Transverse colon (tissue), 4 donors: Measurements from ENCODE around the gene EVC. TPM values are rescaled to one million over a fixed set of nuclear protein-coding genes. Genes with fewer than 3 reads are reported as not detected.

Experiments
- DNase-seq: peaks from one replicate; pipeline ENCODE4 v3.0.0-alpha.2; 2019
- H3K27ac ChIP-seq, 4 donors: fragments of 200-600 bp; sonication (generic); 2 replicates each; pipeline ENCODE4 v1.5.1; 2016 to 2018; ENCODE audit warnings: inconsistent platforms in 4 of 4
- H3K27me3 ChIP-seq: fragments of 200-600 bp; sonication (generic); 2 replicates; pipeline ENCODE4 v1.5.1; 2017; ENCODE audit warnings: inconsistent platforms
- H3K36me3 ChIP-seq, 4 donors: fragments of 200-600 bp; sonication (generic); 2 replicates each; pipeline ENCODE4 v1.5.1; 2017 to 2019; ENCODE audit warnings: inconsistent platforms in 4 of 4
- H3K4me1 ChIP-seq, 4 donors: fragments of 200-600 bp; sonication (generic); 2 replicates each; pipeline ENCODE4 v1.5.1; 2017 to 2020; ENCODE audit warnings: inconsistent platforms in 4 of 4
- H3K4me3 ChIP-seq, 4 donors: fragments of 200-600 bp; sonication (generic); 1 replicate in 1 of 4; 2 replicates in 3 of 4; pipeline versions ENCODE4 v1.5.1 to v1.6.1; 2017 to 2019; ENCODE audit warnings: inconsistent platforms in 4 of 4
- H3K9me3 ChIP-seq, 2 donors: fragments of 200-600 bp; sonication (generic); 2 replicates each; pipeline ENCODE4 v1.5.1; 2017 to 2019; ENCODE audit warnings: inconsistent platforms in 2 of 2
- CTCF ChIP-seq, 5 experiments: fragments of 200-600 bp in 3 of 5; fragments of 450-650 bp in 2 of 5; sonication (generic) in 3 of 5; IDR thresholded peaks; 1 replicate in 2 of 5; 2 replicates in 3 of 5; pipeline ENCODE4 v1.5.1; 2016 to 2017; ENCODE audit warnings: antibody characterized with exemption in 5 of 5, inconsistent platforms in 3 of 5, mild to moderate bottlenecking in 2 of 5, moderate library complexity in 1 of 5
- EP300 ChIP-seq: sonication (generic); formaldehyde crosslinking; IDR thresholded peaks from one replicate; pipeline ENCODE4 v1.6.1; 2017; ENCODE audit warnings: antibody characterized with exemption, low read depth
- POLR2A ChIP-seq: fragments of 450-650 bp; IDR thresholded peaks from one replicate; pipeline ENCODE4 v1.6.1; 2016; ENCODE audit warnings: antibody characterized with exemption, mild to moderate bottlenecking, moderate library complexity
- POLR2AphosphoS5 ChIP-seq, 3 donors: sonication (generic); formaldehyde crosslinking; IDR thresholded peaks; one replicate each; pipeline ENCODE4 v1.6.1; 2016; ENCODE audit warnings: antibody characterized with exemption in 3 of 3
- WGBS, 2 donors: methylation state at CpG; one replicate each; pipeline ENCODE4 v1.1.5; 2018; ENCODE audit warnings: low coverage in 1 of 2; 5-methylcytosine and 5-hydroxymethylcytosine counted together
- in situ Hi-C, 4 donors: fragments of 200-750 bp; cut with MboI; loops; one replicate each; pipeline versions ENCODE4 v1.15.0 to v1.15.1; 2017; ENCODE audit warnings: low sequenced_read_pairs in 3 of 4, low pct_ligation_motif_present in 1 of 4, low pct_unique_long_range_greater_than_20kb in 1 of 4
- intact Hi-C: fragments of 100-400 bp; cut with DNase I; formaldehyde crosslinking; loops from one replicate; pipeline ENCODE4 v1.15.1; 2023; ENCODE audit warnings: low total_unique reads
- total RNA-seq, 4 donors: library from RNA; depleted of rRNA; stranded (reverse); fragments of >200 nt; gene quantifications; one replicate each; pipeline ENCODE4 v1.1.0, GENCODE V29; 2016

EVC gene
- total RNA-seq, 4 donors from 2014 or later, result 6.0 to 45.8 (median 12.0) TPM

GRCh38 chr4:5816101-5816500 lies 105.1 kb downstream of the EVC start:
- Histone ChIP-seq H3K9me3 (no peaks in the 10 kb centered on the region), H3K4me1 (no peaks in the 10 kb centered on the region), H3K36me3 (no peaks in the 10 kb centered on the region), H3K27ac (no peak overlapping the region), H3K27me3 (no peaks in the 10 kb centered on the region), H3K4me3 (no peak overlapping the region)
- in situ Hi-C loops (loop anchor here in 2 of 4 donors (25.0 kb wide), 2 partner anchors 829 to 1329 kb away; no protein-coding TSS in a partner anchor), intact Hi-C loops (no loop called here)
- no peak for DNase-seq
- 81% methylated on average over 8 of the region's 8 CpGs; no CpG with 5 or more reads in 1 of the 2 donors for WGBS, 2 donors
- TF ChIP-seq CTCF (IDR thresholded peaks at IDR 0.05) (no peak), POLR2AphosphoS5 (IDR thresholded peaks at IDR 0.05) (no peak), POLR2A (no peak), EP300 (no peak)

- TF ChIP-seq POLR2AphosphoS5 (IDR thresholded peaks at IDR 0.05) (no peak), CTCF (IDR thresholded peaks at IDR 0.05) (no peak)
- Histone ChIP-seq H3K27ac (no peak overlapping the region), H3K4me3 (no peak overlapping the region), H3K27me3 (no peaks in the 10 kb centered on the region), H3K36me3 (no peaks in the 10 kb centered on the region), H3K4me1 (no peaks in the 10 kb centered on the region), H3K9me3 (no peaks in the 10 kb centered on the region)
- 60 to 89% methylated on average over 2 to 12 of the region's 12 CpGs for WGBS, 2 donors
- intact Hi-C loops (no loop called here), in situ Hi-C loops (loop anchor here in 2 of 4 donors (25.0 kb wide), 2 partner anchors 830 to 1330 kb away; no protein-coding TSS in a partner anchor)
- no peak for DNase-seq
Observed at GRCh38 chr4:5816851-5817375, 105.9 kb downstream of the EVC start.

GRCh38 chr4:5821665-5822358 lies 110.8 kb downstream of the EVC start:
- Histone ChIP-seq H3K4me1 (peaks cover 0 to under 1% (median 0%) of the 10 kb centered on the region in 4 donors), H3K27me3 (no peaks in the 10 kb centered on the region), H3K9me3 (no peaks in the 10 kb centered on the region), H3K4me3 (no peak overlapping the region), H3K36me3 (no peaks in the 10 kb centered on the region), H3K27ac (no peak overlapping the region)
- intact Hi-C loops, result no loop called here
- WGBS, 2 donors, result 71% methylated on average over 18 of the region's 18 CpGs; no CpG with 5 or more reads in 1 of the 2 donors
- in situ Hi-C loops, result loop anchor here in 2 of 4 donors (25.0 kb wide), 2 partner anchors 835 to 1335 kb away; no protein-coding TSS in a partner anchor
- no peak for DNase-seq
- no peak for TF ChIP-seq POLR2A
- peak in 4 of 5 experiments; percentile 33 to 45 (median 34) for TF ChIP-seq CTCF (IDR thresholded peaks at IDR 0.05)

- Histone ChIP-seq H3K4me3 (no peak overlapping the region), H3K9me3 (no peaks in the 10 kb centered on the region), H3K36me3 (no peaks in the 10 kb centered on the region), H3K27ac (no peak overlapping the region), H3K27me3 (no peaks in the 10 kb centered on the region), H3K4me1 (peaks cover 0 to 6% (median 0%) of the 10 kb centered on the region in 4 donors)
- DNase-seq, result no peak
- no peak for TF ChIP-seq CTCF (IDR thresholded peaks at IDR 0.05)
- no peak for TF ChIP-seq EP300
- no peak for TF ChIP-seq POLR2AphosphoS5 (IDR thresholded peaks at IDR 0.05)
- no peak for TF ChIP-seq POLR2A
- intact Hi-C loops, result no loop called here
- in situ Hi-C loops, result loop anchor here in 2 of 4 donors (25.0 kb wide), 2 partner anchors 835 to 1335 kb away; no protein-coding TSS in a partner anchor
- WGBS, 2 donors, result 69 to 74% methylated on average over 5 of the region's 5 CpGs
Observed at GRCh38 chr4:5822619-5823018, 111.6 kb downstream of the EVC start.
